MCF 10A (cell line): ENCODE results near the gene VAV2. TPM values are rescaled to one million over a fixed set of nuclear protein-coding genes. Genes with fewer than 3 reads are reported as not detected.

ENCODE experiments used
- BruUV-seq: library from RNA; stranded (reverse); fragments of 400-500 nt; replicated peaks from 2 replicates; lab custom pipeline; 2021; lab: Mats Ljungman, UMichigan
- CTCF ChIA-PET: fragments of 300-600 bp; sonication (Branson Sonifier 250); formaldehyde crosslinking; extraction: SDS; loops from one replicate; lab custom pipeline; 2021; ENCODE audit warnings: antibody characterized with exemption, inconsistent platforms; lab: Yijun Ruan, JAX
- POLR2A ChIA-PET: fragments of 300-600, 350-650 bp; sonication (Branson Sonifier 250); formaldehyde crosslinking; extraction: SDS; loops from one replicate; lab custom pipeline; 2020; ENCODE audit warnings: antibody characterized with exemption, inconsistent platforms; lab: Yijun Ruan, JAX
- DNase-seq: peaks from one replicate; pipeline ENCODE4 v3.0.0-alpha.2; 2018; ENCODE audit not compliant: unreplicated experiment
- H3K27ac Mint-ChIP-seq: one replicate; pipeline ENCODE4 v1.8.0; 2022; ENCODE audit warnings: mild to moderate bottlenecking, low read depth, mixed read lengths; ENCODE audit not compliant: unreplicated experiment
- H3K27me3 Mint-ChIP-seq: one replicate; pipeline ENCODE4 v1.8.0; 2022; ENCODE audit warnings: mixed read lengths; ENCODE audit not compliant: insufficient read depth, unreplicated experiment
- H3K36me3 Mint-ChIP-seq: one replicate; pipeline ENCODE4 v1.8.0; 2022; ENCODE audit warnings: mild to moderate bottlenecking, moderate library complexity, mixed read lengths; ENCODE audit not compliant: insufficient read depth, unreplicated experiment
- H3K4me1 Mint-ChIP-seq: one replicate; pipeline ENCODE4 v1.8.0; 2022; ENCODE audit warnings: mixed read lengths; ENCODE audit not compliant: insufficient read depth, unreplicated experiment
- H3K4me3 Mint-ChIP-seq: one replicate; pipeline ENCODE4 v1.8.0; 2022; ENCODE audit warnings: mild to moderate bottlenecking, moderate library complexity, mixed read lengths; ENCODE audit not compliant: unreplicated experiment
- H3K9me3 Mint-ChIP-seq: one replicate; pipeline ENCODE4 v1.8.0; 2022; ENCODE audit warnings: mixed read lengths; ENCODE audit not compliant: unreplicated experiment
- intact Hi-C: fragments of 100-400 bp; cut with micrococcal nuclease; formaldehyde crosslinking; loops from 2 replicates; pipeline ENCODE4 v1.14.1; 2022
- total RNA-seq: library from RNA; stranded (reverse); gene quantifications from 2 replicates; pipeline ENCODE4 v1.2.3, GENCODE V29; 2022
- TF ChIP-seq, protein P1 (sequence below): fragments of 200-600 bp; IDR thresholded peaks from one replicate; pipeline ENCODE4 v1.8.0; 2022; ENCODE audit warnings: antibody characterized with exemption, mild to moderate bottlenecking; ENCODE audit not compliant: unreplicated experiment

The VAV2 gene
- total RNA-seq, 1 experiment from 2014 or later = 31.0 TPM

DNA sequence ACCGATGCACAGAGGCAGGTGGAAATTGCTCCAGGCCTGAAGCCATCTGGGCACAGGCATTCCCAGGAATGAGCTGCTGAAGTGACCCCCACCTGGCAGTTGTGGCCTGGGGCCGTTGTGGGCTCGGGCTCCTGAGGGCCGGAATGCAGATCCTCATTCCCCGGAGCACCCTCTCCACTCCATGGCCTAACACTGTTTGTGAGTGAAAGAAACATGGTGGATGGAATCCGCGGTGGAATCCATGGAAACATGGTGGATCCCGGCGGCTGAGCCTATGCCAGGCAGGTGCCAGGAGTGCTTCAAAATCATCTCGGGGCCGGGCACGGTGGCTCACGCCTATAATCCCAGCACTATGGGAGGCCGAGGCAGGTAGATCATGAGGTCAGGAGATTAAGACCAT is 250.4 kb downstream of the VAV2 start:
- H3K27ac Mint-ChIP-seq = no peak overlapping the region
- intact Hi-C loops = no loop called here
- no peaks in the 10 kb centered on the region for H3K9me3 Mint-ChIP-seq
- TF ChIP-seq, protein P1, sequence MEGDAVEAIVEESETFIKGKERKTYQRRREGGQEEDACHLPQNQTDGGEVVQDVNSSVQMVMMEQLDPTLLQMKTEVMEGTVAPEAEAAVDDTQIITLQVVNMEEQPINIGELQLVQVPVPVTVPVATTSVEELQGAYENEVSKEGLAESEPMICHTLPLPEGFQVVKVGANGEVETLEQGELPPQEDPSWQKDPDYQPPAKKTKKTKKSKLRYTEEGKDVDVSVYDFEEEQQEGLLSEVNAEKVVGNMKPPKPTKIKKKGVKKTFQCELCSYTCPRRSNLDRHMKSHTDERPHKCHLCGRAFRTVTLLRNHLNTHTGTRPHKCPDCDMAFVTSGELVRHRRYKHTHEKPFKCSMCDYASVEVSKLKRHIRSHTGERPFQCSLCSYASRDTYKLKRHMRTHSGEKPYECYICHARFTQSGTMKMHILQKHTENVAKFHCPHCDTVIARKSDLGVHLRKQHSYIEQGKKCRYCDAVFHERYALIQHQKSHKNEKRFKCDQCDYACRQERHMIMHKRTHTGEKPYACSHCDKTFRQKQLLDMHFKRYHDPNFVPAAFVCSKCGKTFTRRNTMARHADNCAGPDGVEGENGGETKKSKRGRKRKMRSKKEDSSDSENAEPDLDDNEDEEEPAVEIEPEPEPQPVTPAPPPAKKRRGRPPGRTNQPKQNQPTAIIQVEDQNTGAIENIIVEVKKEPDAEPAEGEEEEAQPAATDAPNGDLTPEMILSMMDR = no peak
- BruUV-seq = no TSS peak
- no peak overlapping the region for H3K4me3 Mint-ChIP-seq
- CTCF ChIA-PET = interaction anchor here (0.6 to 2.6 kb wide), 5 partner anchors 15 to 201 kb away, joined by 3 to 7 read pairs (median 3); no protein-coding TSS in a partner anchor
- no peak for DNase-seq
- H3K36me3 Mint-ChIP-seq = peaks cover 6% of the 10 kb centered on the region
- POLR2A ChIA-PET = no interaction called here
- peaks cover 34% of the 10 kb centered on the region for H3K27me3 Mint-ChIP-seq
- no peaks in the 10 kb centered on the region for H3K4me1 Mint-ChIP-seq

- Mint-ChIP-seq H3K4me1 (no peaks in the 10 kb centered on the region), H3K9me3 (no peaks in the 10 kb centered on the region), H3K4me3 (no peak overlapping the region), H3K36me3 (peaks cover 6% of the 10 kb centered on the region), H3K27ac (no peak overlapping the region), H3K27me3 (peaks cover 26% of the 10 kb centered on the region)
- intact Hi-C loops = no loop called here
- BruUV-seq = no TSS peak
- ChIA-PET CTCF (interaction anchor here (0.8 kb wide), 1 partner anchor 106 kb away, joined by 4 read pairs; no protein-coding TSS in a partner anchor), POLR2A (no interaction called here)
- no peak for DNase-seq
- TF ChIP-seq, protein P1 = no peak
These were observed 251.2 kb downstream of the VAV2 start for GRCh38 chr9:133740911-133741310.

DNA sequence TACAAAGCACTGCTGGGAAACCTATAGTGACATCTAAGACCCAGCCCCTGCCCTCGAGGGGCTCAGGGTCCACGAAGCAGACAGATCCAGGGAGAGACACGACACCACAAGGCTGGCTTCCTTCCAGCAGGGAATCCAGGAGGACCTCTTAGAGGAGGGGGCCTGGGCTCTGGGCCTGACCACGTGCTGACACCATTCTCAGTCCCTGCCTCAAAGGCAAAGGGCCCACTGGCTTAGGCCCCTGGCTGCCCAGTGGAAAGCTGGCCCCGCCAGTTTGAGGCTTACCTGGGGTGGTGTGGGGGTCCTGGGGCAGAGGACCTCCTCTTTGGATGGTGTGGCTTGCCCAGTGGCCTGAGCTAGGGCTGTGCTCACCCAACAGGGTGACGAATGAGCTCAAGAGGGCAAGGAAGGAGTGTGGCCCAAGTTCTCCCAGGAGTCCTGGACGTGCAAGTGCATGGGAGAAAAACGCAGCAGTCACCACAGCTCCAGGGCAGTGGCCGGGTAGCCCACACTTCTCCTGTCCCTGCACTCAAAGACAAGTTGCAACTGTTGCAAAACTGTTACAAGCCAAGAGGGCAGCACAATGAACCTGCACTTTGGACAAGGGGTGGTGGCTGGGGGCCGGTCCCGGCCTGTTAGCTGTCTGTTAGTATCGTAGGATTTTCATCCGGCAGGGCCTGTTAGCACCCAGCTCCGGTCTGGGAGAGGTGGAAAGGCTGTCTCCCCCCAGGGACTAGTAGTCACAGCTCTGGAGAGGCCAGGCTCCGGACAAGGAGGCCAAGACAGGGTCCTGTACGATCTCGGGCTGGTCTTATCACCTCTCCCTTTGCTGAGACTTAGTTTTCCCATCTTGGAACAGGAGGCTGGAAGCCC is 252.5 kb downstream of the VAV2 start:
- ChIA-PET CTCF (interaction anchor here (0.6 to 1.2 kb wide), 4 partner anchors 46 to 367 kb away, joined by 3 to 4 read pairs (median 4); no protein-coding TSS in a partner anchor), POLR2A (no interaction called here)
- TF ChIP-seq, protein P1 = no peak
- no peak for DNase-seq
- Mint-ChIP-seq H3K36me3 (peaks cover 6% of the 10 kb centered on the region), H3K27ac (no peak overlapping the region), H3K4me3 (no peak overlapping the region), H3K4me1 (no peaks in the 10 kb centered on the region), H3K27me3 (peaks cover 17% of the 10 kb centered on the region), H3K9me3 (no peaks in the 10 kb centered on the region)
- no TSS peak for BruUV-seq
- intact Hi-C loops = no loop called here

- no TSS peak for BruUV-seq
- no peak overlapping the region for H3K4me3 Mint-ChIP-seq
- H3K27ac Mint-ChIP-seq = no peak overlapping the region
- POLR2A ChIA-PET = no interaction called here
- no peaks in the 10 kb centered on the region for H3K9me3 Mint-ChIP-seq
- H3K4me1 Mint-ChIP-seq = no peaks in the 10 kb centered on the region
- H3K27me3 Mint-ChIP-seq = peaks cover 8% of the 10 kb centered on the region
- TF ChIP-seq, protein P1 = no peak
- CTCF ChIA-PET = interaction anchor here (0.5 kb wide), 1 partner anchor 282 kb away, joined by 5 read pairs; no protein-coding TSS in a partner anchor
- peaks cover 6% of the 10 kb centered on the region for H3K36me3 Mint-ChIP-seq
- DNase-seq = no peak
- intact Hi-C loops = no loop called here
These were observed 253.4 kb downstream of the VAV2 start for GRCh38 chr9:133738640-133739225.
